ENCODE data around the gene ROMO1.
"Not testable (repeated sequence)": the region's sequence is repeated elsewhere in the genome, so short reads cannot be mapped to it uniquely, and the experiment has no call there.

Gene ROMO1

DNA sequence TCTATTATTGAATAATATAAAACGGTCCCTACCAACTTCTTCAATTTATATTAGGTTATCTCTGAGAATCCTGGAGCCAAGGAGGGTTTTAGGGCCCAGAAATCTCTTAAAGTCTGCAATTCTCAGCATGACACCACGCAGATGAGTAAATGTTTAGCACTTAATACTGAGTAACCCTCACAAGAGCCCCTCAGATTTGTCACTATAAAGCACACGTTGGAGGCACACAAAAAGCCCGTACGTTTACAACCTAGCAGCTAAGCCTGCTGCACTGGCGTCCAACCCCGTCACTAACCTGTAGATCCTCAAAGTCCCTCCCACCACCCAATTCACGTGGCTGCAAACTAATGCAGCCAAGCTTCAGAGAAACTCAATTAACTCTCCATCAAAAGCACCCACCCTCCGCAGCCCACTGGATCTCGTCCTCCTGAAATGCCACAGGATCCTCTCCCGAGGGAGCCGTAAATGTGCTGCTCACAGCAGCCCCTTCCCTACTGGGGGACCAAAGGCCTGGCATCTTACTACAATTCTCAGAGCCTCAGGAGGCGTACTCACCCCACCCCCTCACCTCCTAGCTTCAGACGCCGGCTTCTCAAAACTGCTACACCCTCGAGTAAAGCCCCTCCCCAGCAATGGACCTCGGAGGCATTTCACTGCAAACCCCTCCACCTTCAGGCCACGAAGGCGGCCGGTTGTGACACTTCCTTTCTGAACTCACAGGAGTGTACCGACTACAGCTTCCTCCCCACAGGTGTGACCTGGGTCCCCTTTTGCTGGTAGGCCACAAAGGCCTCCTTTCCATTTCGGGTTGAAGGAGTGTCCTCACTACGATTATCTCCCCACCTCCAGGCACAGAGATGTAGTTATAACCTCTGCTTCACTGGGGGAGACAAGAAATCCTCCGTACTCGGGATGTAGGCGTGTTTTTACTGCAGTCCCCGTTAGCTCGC, 35.4 kb upstream of the ROMO1 start:
- CTCF ChIA-PET, result interaction anchor here (0.6 to 1.4 kb wide), 5 partner anchors 44 to 290 kb away, joined by 3 to 8 read pairs (median 4); partner anchors contain the start of gene SCAND1
- Mint-ChIP-seq H3K4me3 (peak overlapping the region; percentile 91), H3K4me1 (peaks cover 51% of the 10 kb centered on the region), H3K27ac (peak overlapping the region; percentile 99), H3K27me3 (no peaks in the 10 kb centered on the region), H3K36me3 (peaks cover 30% of the 10 kb centered on the region), H3K9me3 (no peaks in the 10 kb centered on the region)
- peak; percentile 82 for DNase-seq

DNA sequence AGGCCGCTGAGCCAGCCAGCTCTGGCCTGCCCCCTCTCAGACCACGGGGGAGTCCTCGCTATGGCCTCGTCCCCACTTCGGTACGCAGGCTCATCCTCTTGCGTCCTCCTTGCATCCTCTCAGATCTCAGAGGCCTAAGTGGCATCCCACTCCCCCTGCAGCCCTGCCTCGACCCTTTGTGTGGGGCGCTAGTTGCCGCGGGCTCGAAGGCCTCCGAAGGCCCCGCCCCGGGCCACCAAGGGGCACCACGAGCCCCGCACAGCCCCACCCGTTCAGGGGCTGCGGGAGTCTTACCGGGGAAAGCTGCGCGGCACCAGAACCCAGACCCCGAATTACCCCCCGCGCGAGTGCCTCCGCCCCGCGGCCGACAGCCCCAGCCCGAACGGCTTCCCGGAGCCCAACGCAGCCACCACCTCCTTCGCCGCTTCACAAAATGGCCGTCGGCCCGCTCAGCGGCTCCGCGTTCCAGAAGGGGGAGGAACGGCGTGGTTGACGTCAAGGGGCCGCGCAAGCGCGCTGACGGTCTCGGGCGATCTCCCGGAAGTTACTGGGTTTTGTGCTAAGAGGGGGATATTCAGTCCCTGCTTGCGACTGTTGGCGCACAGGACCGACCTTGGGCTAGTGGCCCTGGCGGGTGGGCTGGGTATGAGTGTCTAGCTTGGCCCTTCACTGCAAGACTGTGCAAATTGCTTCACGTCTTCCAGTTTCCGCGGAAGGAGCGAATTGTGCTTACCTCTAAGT, 34.6 kb upstream of the ROMO1 start, which contains the start of the genes CPNE1 and RBM12:
Gene CPNE1 (minus strand): TSS at position 435 of the 741 bp plus-strand sequence. CDS start 31,977 bp downstream, outside the sequence.
Gene RBM12 (minus strand): TSS at position 435 of the 741 bp plus-strand sequence. CDS start 9,578 bp downstream, outside the sequence.
- Mint-ChIP-seq H3K27me3 (no peaks in the 10 kb centered on the region), H3K27ac (peak within 1 kb of the TSS; percentile 99), H3K4me3 (peak within 1 kb of the TSS; percentile 91), H3K36me3 (peaks cover 30% of the 10 kb centered on the region), H3K9me3 (no peaks in the 10 kb centered on the region), H3K4me1 (peaks cover 43% of the 10 kb centered on the region)
- peak; percentile 96 for DNase-seq
- CTCF ChIA-PET, result interaction anchor here (0.6 to 1.4 kb wide), 3 partner anchors 45 to 289 kb away, joined by 4 to 8 read pairs (median 4); partner anchors contain the start of gene SCAND1

DNA sequence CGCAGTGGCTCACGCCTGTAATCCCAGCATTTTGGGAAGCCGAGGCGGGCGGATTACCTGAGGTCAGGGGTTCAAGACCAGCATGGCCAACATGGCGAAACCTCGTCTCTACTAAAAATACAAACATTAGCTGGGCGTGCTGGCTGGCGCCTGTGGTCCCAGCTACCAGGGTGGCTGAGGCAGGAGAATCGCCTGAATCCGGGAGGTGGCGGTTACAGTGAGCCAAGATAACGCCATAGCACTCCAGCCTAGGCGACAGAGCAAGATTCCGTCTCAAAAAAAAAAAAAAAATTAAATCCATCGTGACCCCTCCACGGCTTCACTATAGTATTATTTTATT, 33.3 kb upstream of the ROMO1 start:
- no peak for DNase-seq
- Mint-ChIP-seq H3K9me3 (no peaks in the 10 kb centered on the region), H3K27me3 (no peaks in the 10 kb centered on the region), H3K27ac (peak overlapping the region; percentile 75), H3K36me3 (peaks cover 37% of the 10 kb centered on the region), H3K4me1 (peaks cover 30% of the 10 kb centered on the region), H3K4me3 (peak overlapping the region; percentile 31)
- CTCF ChIA-PET, result interaction anchor here (0.7 to 0.9 kb wide), 3 partner anchors 15 to 44 kb away, joined by 3 to 4 read pairs (median 4); no protein-coding TSS in a partner anchor

DNA sequence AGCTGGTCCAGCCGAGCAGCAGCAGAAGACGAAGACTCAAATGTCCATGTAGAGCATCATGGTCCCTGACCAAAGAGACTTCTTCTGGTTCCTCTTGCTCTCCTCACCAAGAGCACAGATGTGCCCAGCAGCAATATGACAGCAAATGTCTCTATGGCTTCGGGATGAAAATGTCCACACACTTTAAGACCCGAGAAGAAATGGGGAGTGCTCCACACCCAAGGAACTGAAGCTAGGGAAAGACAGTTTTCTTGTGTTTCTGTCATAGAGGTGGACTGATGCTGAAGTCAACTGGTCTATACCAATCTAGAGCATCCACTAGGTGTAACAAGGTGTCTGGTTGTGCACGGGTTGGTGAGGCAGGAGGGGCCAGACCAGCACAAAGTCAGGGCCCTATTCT, 30.0 kb upstream of the ROMO1 start:
- peaks cover 4% of the 10 kb centered on the region for H3K4me1 Mint-ChIP-seq
- no peak for DNase-seq
- H3K4me3 Mint-ChIP-seq, result no peak overlapping the region
- no peaks in the 10 kb centered on the region for H3K9me3 Mint-ChIP-seq
- no peaks in the 10 kb centered on the region for H3K27me3 Mint-ChIP-seq
- no peak overlapping the region for H3K27ac Mint-ChIP-seq
- CTCF ChIA-PET, result no interaction called here
- H3K36me3 Mint-ChIP-seq, result peaks cover 38% of the 10 kb centered on the region

DNA sequence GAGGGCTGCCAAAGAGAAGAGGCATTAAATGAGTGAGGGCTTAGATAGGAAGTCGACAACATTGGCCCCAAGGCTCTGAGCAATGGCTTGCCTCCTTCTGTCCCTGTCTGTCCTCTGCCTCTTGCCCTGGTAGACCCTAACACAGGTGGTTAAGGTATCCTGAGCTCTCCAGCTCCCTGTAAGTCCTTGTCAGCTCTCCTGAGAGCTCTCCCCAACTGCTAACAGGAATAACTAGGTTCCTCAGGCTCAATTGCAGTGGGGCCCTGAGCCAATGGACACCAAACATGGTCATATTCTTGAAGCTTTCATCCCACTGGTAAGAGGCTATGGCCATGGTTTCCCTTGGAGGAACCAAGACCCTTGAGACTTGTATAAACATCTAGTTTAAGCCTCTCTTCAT, 29.5 kb upstream of the ROMO1 start:
- CTCF ChIA-PET, result interaction anchor here (0.6 kb wide), 1 partner anchor 1365 kb away, joined by 3 read pairs; no protein-coding TSS in a partner anchor
- H3K36me3 Mint-ChIP-seq, result peaks cover 38% of the 10 kb centered on the region
- peaks cover 4% of the 10 kb centered on the region for H3K4me1 Mint-ChIP-seq
- H3K9me3 Mint-ChIP-seq, result no peaks in the 10 kb centered on the region
- no peak overlapping the region for H3K4me3 Mint-ChIP-seq
- DNase-seq, result no peak
- no peak overlapping the region for H3K27ac Mint-ChIP-seq
- no peaks in the 10 kb centered on the region for H3K27me3 Mint-ChIP-seq

DNA sequence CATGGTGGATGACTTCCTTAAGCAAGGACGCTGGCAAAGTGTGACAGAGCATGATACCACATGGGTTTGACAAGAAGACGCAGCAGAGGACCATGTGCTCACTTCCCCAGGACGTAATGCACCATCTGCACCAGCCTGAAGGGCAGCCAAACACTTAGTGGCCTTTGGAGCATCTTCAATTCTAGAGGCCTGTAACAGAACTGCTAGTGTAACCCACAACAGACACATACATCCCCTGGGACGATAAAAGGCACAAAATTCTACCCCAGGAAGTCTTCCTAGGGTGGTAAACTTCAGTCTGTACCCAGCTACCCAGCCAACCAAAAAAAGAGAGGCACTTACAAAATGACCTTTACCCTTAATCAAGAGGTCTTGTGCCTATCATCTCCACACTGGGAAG, 25.3 kb upstream of the ROMO1 start:
- Mint-ChIP-seq H3K9me3 (no peaks in the 10 kb centered on the region), H3K36me3 (peaks cover 40% of the 10 kb centered on the region), H3K4me3 (no peak overlapping the region), H3K27me3 (no peaks in the 10 kb centered on the region), H3K27ac (peak overlapping the region; percentile 7), H3K4me1 (no peaks in the 10 kb centered on the region)
- DNase-seq, result no peak
- CTCF ChIA-PET, result no interaction called here

DNA sequence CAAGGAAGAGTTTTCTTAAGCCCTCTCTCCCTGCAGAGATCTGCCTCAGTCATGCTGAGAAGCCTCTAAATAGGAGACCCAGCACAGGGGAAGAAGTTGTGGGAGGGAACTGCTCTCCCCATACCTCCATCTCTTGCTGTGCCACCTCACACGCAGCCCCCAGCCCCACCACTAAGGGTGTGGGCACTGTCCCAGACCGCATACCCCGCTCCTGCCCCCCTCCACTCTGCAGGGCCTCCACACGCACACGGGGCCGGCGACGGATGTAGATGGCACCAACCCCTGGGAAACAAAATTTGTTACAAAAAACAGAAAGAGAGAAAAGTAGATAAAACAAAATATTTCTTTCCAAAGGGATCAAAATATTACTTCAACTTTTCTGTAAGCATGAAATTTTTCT, 24.3 kb upstream of the ROMO1 start:
- Mint-ChIP-seq H3K9me3 (no peaks in the 10 kb centered on the region), H3K27me3 (no peaks in the 10 kb centered on the region)
- CTCF ChIA-PET, result interaction anchor here (0.8 to 1.0 kb wide), 2 partner anchors 8 to 44 kb away, joined by 3 read pairs; no protein-coding TSS in a partner anchor

DNA sequence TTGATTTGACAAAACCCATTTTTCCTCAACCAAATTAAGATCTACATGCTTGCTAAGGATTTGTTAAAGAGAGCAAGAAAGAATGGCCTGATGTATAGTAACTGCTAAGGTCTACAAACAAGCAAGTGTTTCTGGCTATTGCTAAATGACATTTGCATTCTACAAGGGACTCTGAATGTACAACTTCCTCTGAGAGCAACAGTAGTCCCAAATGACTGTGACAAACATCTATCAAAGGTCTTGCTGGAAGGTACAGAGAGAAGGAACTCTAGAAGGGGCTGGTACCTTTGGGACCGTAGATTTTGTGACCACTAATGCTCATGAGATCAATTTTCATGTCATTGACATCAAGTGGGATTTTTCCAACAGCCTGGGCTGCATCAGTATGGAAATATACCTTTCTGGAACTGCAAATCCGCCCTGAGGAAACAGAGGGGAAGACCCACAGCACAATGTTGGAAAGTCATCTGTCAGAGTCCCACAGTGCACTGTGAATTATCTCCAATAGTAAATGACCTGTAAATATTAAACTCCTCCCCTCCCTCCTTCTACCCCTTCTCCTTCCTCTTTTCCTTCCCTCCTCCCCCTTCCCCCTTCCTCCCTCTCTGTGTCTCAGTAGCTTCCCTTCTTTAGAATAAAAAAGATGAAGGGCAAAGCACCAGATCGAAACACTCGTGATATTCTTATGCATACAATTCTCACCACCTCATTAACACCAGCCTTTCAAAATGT, 18.6 kb upstream of the ROMO1 start:
- CTCF ChIA-PET, result no interaction called here
- Mint-ChIP-seq H3K4me1 (no peaks in the 10 kb centered on the region), H3K27me3 (no peaks in the 10 kb centered on the region), H3K9me3 (no peaks in the 10 kb centered on the region), H3K27ac (no peak overlapping the region), H3K4me3 (no peak overlapping the region), H3K36me3 (peaks cover 13% of the 10 kb centered on the region)
- DNase-seq, result no peak

More for the DNA sequence above, 24.3 kb upstream of the ROMO1 start:
- H3K36me3 Mint-ChIP-seq, result peaks cover 33% of the 10 kb centered on the region
- no peak overlapping the region for H3K4me3 Mint-ChIP-seq
- no peak for DNase-seq
- H3K4me1 Mint-ChIP-seq, result no peaks in the 10 kb centered on the region
- no peak overlapping the region for H3K27ac Mint-ChIP-seq

DNA sequence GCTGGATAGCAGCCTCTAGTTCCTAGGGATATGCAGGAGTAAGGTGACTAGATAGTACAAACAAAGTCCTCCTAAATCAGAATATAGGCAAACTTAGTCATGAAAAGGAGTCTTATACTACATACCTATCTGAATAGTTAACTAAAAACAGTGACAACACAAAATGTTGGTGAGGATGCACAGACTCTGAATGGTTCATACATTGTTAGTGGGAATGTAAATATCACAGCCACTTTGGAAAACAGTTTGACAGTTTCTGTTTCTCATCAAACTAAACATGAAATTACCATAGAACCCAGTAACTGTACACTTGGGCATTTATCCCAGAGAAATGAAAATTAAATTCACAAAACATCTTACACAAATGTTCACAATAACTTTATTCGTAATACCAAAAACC, 17.2 kb upstream of the ROMO1 start:
- CTCF ChIA-PET, result no interaction called here
- H3K4me1 Mint-ChIP-seq, result no peaks in the 10 kb centered on the region
- no peak overlapping the region for H3K27ac Mint-ChIP-seq
- no peak for DNase-seq
- peaks cover 15% of the 10 kb centered on the region for H3K36me3 Mint-ChIP-seq
- no peak overlapping the region for H3K4me3 Mint-ChIP-seq
- H3K9me3 Mint-ChIP-seq, result no peaks in the 10 kb centered on the region
- H3K27me3 Mint-ChIP-seq, result no peaks in the 10 kb centered on the region

DNA sequence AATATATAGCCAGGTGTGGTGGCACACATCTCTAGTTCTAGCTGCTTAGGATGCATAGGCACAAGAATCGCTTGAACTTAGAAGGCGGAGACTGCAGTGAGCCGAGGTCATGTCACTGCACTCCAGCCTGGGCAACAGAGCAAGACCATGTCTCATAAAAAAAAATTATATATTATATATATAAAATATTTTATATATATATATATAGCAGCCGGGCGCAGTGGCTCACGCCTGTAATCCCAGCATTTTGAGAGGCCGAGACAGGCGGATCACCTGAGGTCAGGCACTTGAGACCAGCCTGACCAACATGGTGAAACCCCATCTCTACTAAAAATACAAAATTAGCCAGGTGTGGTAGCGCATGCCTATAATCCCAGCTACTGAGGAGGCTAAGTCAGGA, 13.8 kb upstream of the ROMO1 start:
- CTCF ChIA-PET, result interaction anchor here (0.6 kb wide), 1 partner anchor 1003 kb away, joined by 3 read pairs; no protein-coding TSS in a partner anchor
- peaks cover 28% of the 10 kb centered on the region for H3K36me3 Mint-ChIP-seq
- H3K27me3 Mint-ChIP-seq, result not testable (repeated sequence)

DNA sequence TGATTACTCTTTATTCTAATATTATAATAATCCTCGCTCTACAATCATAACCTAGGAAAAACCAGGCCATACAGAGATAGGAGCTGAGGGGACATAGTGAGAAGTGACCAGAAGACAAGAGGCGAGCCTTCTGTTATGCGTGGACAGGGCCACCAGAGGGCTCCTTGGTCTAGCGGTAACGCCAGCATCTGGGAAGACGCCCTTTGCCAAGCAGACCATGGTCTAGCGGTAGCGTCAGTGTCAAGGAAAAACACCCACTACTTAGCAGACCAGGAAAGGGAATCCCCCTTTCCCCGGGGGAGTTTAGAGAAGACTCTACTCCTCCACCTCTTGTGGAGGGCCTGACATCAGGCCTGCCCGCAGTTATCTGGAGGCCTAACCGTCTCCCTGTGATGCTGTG, 12.3 kb upstream of the ROMO1 start:
- H3K36me3 Mint-ChIP-seq, result peaks cover 25% of the 10 kb centered on the region
- H3K4me1 Mint-ChIP-seq, H3K9me3 Mint-ChIP-seq, H3K27me3 Mint-ChIP-seq, H3K4me3 Mint-ChIP-seq, H3K27ac Mint-ChIP-seq: not testable (repeated sequence)
- peak; percentile 28 for DNase-seq
- CTCF ChIA-PET, result interaction anchor here (0.8 kb wide), 1 partner anchor 33 kb away, joined by 3 read pairs; no protein-coding TSS in a partner anchor

More for the DNA sequence above, 13.8 kb upstream of the ROMO1 start:
- DNase-seq, H3K4me1 Mint-ChIP-seq, H3K4me3 Mint-ChIP-seq, H3K9me3 Mint-ChIP-seq, H3K27ac Mint-ChIP-seq: not testable (repeated sequence)

DNA sequence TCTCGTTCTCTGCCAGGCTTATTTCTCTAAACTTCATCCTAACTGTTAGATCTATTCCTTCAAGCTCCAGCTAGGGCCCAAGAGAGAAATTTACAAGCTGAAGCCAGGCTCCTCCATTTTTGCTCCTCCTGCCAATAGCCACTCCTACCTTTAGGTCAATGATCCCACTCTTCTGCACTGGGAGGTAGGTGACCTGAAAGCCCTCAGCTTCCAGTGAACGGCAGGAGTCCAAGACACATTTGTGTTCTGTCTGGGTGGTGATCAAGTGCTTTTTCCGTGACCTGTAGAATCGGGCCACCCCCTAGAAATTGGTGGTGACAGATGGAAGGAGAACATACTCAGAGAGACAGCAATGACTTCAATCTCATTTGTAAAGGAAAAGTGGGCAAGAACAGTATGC, 8.9 kb upstream of the ROMO1 start:
- no peak for DNase-seq
- H3K4me1 Mint-ChIP-seq, result no peaks in the 10 kb centered on the region
- H3K9me3 Mint-ChIP-seq, result peaks cover 2% of the 10 kb centered on the region
- peak overlapping the region; percentile 39 for H3K27ac Mint-ChIP-seq
- H3K36me3 Mint-ChIP-seq, result peaks cover 32% of the 10 kb centered on the region
- no peaks in the 10 kb centered on the region for H3K27me3 Mint-ChIP-seq
- CTCF ChIA-PET, result interaction anchor here (1.1 kb wide), 1 partner anchor 89 kb away, joined by 3 read pairs; no protein-coding TSS in a partner anchor
- H3K4me3 Mint-ChIP-seq, result no peak overlapping the region

DNA sequence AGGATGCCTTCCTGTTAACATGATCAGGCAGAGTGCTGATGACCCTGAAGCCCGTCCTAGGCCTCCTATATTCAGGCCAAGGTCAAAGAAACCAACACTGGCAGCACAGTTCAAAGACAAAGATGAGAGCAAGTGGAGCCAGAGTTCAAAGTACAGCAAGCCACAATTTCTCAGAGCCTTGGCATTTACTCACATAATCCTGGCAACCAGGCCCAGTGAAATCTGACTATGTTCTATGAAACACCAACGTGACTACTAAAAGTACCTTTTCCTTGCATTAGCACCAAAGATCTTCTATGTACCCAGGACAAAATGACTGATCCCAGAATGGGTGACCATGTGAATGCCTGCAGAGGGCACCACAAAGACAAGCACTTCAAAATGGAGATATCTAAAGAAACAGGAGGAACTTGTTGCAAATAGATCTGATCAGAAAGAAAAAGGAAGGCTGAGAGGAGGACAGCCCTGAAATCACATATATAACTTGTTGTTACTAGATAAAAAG, 3.9 kb upstream of the ROMO1 start:
- no peak overlapping the region for H3K4me3 Mint-ChIP-seq
- no peak overlapping the region for H3K27ac Mint-ChIP-seq
- H3K27me3 Mint-ChIP-seq, result no peaks in the 10 kb centered on the region
- no peaks in the 10 kb centered on the region for H3K9me3 Mint-ChIP-seq
- DNase-seq, result no peak
- peaks cover 32% of the 10 kb centered on the region for H3K4me1 Mint-ChIP-seq
- peaks cover 37% of the 10 kb centered on the region for H3K36me3 Mint-ChIP-seq
- CTCF ChIA-PET, result no interaction called here
